Measurements from ENCODE around the gene LOC101059915.
"Not testable (repeated sequence)": the region's sequence is repeated elsewhere in the genome, so short reads cannot be mapped to it uniquely, and the experiment has no call there.

The LOC101059915 gene

GRCh38 chrX:71640002-71640401, 27.3 kb upstream of the LOC101059915 start:
- DNase-seq: no peak

DNA sequence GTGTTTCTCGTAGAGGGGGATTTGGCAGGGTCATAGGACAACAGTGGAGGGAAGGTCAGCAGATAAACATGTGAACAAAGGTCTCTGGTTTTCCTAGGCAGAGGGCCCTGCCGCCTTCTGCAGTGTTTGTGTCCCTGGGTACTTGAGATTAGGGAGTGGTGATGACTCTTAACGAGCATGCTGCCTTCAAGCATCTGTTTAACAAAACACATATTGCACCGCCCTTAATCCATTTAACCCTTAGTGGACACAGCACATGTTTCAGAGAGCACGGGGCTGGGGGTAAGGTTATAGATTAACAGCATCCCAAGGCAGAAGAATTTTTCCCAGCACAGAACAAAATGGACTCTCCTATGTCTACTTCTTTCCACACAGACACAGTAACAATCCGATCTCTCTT, 22.9 kb upstream of the LOC101059915 start:
- not testable (repeated sequence) for DNase-seq

GRCh38 chrX:71650333-71650969, 16.9 kb upstream of the LOC101059915 start:
- no peak for DNase-seq

GRCh38 chrX:71652405-71652804, 14.9 kb upstream of the LOC101059915 start:
- DNase-seq: no peak

DNA sequence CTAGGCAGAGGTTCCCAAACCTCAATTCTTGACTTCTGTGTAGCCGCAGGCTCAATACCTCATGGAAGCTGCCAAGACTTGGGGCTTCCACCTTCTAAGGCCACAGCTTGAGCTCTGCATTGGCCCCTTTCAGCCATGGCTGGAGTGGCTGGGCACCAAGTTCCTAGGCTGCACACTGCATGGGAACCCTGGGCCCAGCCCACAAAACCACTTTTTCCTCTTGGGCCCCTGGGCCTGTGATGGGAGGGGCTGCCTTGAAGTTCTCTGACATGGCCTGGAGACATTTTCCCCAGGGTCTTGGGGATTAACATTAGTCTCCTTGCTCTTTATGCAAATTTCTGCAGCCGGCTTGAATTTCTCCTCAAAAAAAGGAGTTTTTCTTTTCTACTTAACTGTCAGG, 14.0 kb upstream of the LOC101059915 start:
- no peak for DNase-seq

DNA sequence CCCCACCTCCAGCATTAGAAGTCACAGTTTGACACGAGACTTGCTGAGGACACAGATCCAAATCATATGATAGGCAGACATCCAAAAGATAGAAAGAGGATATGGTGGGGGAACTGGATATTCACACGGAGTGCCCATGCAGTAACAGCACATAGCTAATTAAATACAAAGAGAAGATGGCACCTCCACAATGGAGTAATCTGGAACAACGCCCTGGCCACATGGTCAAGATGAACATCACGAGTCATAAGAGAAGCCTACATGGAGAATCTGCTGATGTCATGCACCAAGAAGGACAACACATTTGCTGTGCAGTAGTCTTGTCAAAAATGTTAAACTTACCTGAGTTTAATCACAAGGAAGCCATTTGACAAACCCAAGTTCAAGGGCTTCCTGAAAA, 10.1 kb upstream of the LOC101059915 start:
- no peak for DNase-seq

DNA sequence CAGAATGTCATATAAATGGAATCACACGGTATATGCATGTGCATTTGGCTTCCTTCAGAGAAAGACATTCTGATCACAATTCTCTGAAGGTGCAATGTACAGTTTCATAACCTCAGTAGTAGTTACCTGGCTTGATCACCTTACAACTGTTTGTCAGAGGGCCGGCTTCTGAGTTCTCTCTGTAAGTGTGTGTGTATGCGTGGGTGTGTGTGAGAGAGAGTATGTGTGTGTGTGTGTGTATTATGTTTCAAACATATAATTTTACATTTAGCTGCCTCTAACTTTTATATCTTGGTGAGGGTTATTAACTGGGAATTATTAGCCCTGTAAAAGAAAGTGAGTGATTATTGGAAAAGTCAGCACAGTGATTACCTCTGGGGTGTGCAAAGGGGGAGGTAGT, 8.0 kb upstream of the LOC101059915 start:
- no peak for DNase-seq

DNA sequence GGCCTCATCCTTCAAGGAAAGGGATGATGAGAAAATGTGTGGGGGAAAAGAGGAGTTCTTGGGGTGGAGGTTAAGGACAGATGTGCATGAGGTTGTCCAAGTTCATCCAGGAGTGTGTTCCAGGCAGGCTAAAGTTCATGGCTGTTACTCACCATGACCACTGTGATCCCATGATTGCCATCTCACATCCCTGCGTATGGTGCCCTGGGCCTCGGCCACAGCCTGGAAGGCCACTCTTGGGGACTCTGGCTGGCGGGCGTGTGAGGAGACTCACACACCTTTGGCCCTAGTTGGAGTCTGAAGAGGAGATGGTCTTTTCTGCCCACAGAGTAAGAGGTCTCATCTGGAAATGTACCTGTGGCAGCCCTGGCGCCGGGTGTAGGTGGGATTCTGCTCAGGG, 7.4 kb upstream of the LOC101059915 start:
- no peak for DNase-seq

DNA sequence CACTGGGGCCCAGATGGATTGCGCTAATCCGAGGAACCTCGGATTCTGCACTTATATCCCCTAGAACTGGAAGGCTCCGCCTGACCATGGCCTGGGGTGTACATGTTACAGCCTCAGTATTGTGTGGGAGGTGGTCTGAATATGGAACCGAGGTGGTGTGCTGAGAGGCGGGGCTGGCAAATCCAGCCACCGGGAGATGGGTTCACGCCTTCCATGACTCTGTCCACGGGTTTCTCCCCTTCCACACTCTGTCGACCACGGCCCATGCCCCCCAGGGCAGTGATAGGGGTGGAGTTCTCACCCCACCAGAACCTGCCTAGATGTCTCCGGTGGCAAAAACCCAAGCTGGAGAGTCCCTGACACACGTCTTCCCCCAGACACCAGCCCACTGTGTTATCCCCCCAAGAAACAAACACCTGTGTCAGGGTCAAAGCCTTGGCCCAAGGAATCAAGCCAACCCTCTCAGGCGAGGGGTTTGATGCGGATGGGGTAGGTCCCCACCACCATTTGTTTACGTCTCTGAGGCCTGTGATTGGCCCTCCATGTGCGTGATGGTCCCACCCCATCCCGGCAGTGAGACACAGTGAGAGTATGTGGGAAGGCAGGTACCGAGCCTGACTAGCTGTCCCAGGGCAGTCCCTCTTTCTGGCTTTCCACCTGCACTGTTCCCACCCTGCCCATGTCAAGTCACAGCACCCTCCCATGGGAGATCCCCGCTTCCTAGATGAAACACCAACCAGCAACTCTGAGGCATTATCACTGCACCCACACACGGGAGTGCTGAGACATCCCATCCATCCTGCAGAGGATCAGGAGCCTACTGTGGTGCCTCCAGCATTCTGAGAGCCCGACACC, 6.6 kb upstream of the LOC101059915 start:
- no peak for DNase-seq

DNA sequence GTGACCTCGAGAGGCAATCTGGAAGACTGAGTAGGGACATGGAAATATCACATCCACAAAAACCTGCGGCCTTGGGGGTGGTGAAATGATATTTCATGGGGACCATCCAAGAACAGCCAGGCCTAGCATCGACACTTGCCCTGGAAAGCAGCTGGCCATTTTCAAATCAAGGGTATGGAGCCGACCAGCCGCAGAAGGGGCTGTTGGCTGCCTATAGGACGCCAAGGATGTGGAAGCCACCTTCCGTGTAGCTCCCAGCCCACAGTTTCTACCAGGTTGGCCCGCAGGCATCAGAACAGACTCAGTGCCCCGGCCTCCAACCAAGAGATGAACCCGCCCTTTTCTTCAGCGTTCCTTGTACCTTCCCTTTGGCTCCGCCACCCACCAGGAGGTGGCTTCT, 5.4 kb upstream of the LOC101059915 start:
- DNase-seq: no peak

DNA sequence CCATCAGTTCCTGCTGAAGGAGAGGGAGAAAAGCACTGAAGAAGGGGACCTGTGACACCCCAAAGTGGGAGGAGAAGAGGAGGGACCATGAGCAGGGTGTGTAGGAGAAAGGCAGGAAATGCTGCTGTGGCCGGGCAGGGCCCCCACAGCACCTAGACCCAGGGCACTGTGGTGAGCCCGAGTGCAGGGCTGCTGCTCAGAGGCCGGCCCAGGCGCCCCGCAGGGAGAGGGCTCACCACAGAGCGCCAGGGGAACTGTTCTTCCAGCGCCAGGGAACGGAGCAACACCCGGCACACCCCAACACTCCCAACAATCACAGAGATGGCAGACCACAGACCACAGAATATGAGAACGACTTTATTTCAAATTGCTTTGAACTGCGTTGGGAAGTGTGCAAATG, 4.7 kb upstream of the LOC101059915 start:
- not testable (repeated sequence) for DNase-seq

DNA sequence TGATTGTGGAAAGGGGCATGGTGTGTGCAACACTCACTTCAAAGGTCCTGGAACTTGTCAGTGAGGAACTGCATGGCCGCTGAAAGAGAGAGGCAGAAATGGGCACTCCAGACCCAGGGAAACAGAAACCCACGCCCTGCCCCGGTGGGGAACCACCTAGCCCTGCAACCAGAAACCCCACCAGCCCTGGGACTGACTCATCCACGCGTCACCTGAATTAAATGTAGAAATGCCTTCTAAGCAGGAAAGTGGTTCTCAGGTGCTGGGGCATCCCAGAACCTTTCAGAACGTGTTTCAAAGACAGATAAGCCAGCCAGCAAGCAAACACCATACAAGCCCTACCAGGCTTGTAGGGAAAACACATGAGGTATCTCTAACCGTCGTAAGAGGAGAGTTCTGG, 4.1 kb upstream of the LOC101059915 start:
- DNase-seq: not testable (repeated sequence)

- not testable (repeated sequence) for DNase-seq
Observed at GRCh38 chrX:71664202-71664601, 3.1 kb upstream of the LOC101059915 start.

- no peak for DNase-seq
Observed at GRCh38 chrX:71664889-71665491, 2.4 kb upstream of the LOC101059915 start.

DNA sequence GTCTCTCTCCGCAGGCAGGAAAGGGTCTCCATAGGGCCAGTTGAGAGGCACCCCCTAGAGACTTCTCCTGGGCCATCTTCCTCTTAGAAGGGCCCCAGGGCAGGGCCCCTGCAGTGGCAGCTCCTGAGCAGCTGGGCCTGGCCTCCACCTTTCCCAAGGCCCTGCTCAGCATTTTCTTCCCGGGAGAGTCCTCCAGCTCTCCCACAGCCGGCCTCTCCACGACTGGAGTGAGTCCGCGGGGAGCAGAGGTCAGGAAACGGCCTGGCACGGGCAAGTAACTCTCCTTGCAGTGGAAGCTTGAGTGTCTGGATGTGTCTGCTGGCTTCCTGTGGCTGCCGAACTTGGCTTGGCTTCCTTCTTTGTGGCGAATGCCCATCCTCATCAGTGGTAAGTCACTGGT, 1.6 kb upstream of the LOC101059915 start:
- DNase-seq: no peak

DNA sequence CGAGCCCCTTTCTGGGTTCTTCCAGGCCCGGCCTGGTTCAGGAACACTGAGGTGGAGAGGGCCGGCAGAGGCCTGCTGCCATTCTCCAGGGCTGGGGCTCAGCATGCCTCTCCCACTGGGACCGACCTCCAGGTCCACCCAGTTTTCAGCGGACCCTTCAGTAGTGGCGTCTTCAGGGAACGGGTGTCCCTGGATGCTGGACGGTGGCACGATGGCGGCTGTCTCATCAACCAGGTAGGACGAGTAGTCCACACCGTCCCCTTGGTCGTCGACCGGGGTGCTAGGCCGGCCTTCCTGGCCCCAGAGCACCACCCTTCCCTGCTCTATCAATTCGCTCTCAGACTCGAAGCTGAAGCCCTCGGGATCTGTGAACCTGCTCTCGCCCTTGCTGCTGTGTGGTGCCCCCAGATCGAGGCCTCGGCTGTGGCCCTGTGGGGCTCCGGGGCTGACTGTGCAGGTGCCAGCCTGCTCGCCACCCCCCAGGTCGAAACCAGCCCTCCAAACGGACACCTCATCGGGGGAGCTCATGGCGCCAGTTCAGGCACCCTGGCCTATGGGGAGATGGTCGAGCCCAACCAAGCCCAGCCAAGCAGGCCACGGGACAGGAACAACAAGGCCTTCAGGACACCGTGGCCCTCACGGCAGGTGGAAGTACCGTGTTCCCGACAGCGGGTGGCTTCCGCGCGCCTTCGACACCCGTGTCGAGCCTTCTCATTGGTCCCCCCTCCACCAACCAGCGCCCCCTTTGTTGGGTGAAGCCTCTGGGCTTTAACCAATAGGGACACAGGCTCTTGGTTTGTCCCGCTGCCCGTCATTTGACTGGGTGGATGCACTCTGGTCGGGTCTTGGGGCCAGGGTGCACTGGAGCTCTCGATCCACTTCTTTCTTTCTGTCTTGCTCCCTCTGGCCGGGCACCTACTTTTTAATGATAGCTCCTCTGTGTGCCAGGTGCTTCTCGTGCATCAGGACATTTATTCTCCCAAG, 814 bp upstream of the LOC101059915 start:
- no peak for DNase-seq

DNA sequence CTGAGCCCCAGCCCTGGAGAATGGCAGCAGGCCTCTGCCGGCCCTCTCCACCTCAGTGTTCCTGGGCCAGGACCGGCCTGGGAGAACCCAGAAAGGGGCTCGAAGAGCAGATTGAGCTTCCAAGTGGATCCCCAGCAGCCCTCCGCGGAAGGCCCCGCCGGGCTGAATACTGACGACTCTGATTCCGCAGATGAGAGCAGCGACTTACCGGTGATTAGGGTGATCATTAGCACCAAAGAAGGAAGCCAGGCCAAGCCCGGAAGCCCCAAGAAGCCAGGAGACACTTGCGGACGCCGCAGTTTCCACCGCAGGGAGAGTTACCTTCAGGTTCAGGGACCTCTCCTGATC, 876 bp downstream of the LOC101059915 start:
- no peak for DNase-seq

GRCh38 chrX:71669492-71669891, 2.1 kb downstream of the LOC101059915 start:
- no peak for DNase-seq

DNA sequence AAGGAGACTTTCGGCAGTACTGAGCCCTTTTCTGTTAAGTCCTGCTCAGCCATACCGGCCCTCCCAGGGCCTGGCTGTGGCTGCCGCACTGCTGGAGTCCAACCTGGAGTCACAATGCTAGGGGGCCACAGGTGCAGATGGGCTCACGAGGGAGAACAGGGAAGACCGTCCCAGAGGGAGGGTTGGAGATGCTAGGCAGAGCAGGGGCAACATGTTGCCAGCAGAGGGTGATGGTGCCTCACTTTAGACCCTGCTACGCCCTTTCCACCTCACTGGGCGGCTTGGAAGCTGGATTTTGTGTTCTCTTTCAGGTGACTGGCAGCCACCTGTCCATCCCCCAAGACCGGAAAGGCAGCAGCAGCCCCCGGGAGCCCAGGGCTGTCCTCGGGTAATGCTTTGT, 2.6 kb downstream of the LOC101059915 start:
- not testable (repeated sequence) for DNase-seq

DNA sequence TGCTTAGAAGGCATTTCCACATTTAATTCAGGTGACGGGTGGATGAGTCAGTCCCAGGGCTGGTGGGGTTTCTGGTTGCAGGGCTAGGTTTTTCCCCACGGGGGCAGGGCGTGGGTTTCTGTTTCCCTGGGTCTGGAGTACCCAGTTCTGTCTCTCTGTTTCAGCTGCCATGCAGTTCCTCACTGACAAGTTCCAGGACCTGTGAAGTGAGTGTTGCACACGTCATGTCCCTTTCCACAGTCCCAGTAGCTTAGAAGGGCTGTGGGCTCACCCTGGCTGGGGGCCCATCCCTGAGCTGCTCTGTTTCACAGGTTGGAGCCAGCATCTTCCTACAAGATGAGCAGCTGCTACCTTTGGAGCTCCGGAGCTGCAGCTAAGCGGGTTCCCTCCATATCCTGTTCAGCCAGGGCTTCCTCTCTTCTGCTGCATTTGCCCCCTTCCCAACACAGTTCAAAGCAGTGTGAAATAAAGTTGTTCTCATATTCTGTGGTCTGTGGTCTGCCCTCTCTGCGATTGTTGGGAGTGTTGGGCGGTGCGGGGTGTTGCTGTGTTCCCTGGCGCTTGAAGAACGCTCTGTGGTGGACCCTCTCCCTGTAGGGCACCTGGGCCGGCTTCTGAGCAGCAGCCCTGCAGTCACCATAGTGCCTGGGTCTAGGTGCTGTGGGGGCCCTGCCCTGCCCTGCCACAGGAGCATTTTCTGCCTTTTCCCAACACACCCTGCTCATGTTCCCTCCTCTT, 3.9 kb downstream of the LOC101059915 start:
- no peak for DNase-seq

DNA sequence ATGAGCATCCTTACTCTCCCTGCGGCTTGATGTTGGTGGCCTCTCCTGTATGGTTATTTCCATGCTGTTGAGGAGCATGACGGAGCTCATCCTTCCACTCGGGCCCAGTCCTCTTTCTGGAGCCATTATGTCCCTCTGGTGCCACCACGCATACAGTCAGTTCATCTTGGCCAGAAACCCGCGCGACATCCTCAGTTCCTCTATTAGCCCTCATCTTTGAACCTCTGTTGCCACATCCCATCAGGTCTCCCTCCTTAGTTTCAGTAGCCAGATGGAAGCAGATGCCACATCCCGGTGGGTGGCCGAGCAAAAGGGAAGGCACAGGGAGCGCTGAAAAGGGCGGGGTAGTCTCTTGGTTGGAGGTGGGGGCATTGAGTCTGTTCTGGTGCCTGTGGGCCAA, 4.6 kb downstream of the LOC101059915 start:
- DNase-seq: no peak

GRCh38 chrX:71675636-71676035, 8.3 kb downstream of the LOC101059915 start:
- DNase-seq: not testable (repeated sequence)
